K562 (cell line): Measurements from ENCODE around the gene MEF2D. TPM values are rescaled to one million over a fixed set of nuclear protein-coding genes. Genes with fewer than 3 reads are reported as not detected.

ENCODE experiments used
- BMI1 ChIP-seq: fragments of 150-350 bp; IDR thresholded peaks from 2 replicates; pipeline ENCODE4 v1.6.1; 2014; ENCODE audit warnings: low read length
- CBFA2T3 ChIP-seq: fragments of 450-650 bp; IDR thresholded peaks from 2 replicates; pipeline ENCODE4 v1.6.1; 2017
- ETV5 ChIP-seq: sonication (generic); formaldehyde crosslinking; IDR thresholded peaks from 2 replicates; pipeline ENCODE4 v1.4.0; 2020; ENCODE audit warnings: low read depth, mild to moderate bottlenecking, missing genetic modification reagents
- HDGF ChIP-seq: fragments of 450-650 bp; IDR thresholded peaks from 2 replicates; pipeline ENCODE4 v1.6.1; 2016
- HOXB6 ChIP-seq: fragments of 250-450 bp; sonication (Bioruptor Pico); IDR thresholded peaks from 2 replicates; pipeline ENCODE4 v1.5.1; 2022; ENCODE audit warnings: mild to moderate bottlenecking, borderline replicate concordance
- NR2C1 ChIP-seq, 2 experiments: fragments of 450-650 bp; IDR thresholded peaks; 2 replicates each; pipeline ENCODE4 v1.6.1; 2017; ENCODE audit warnings: mild to moderate bottlenecking in 2 of 2, antibody characterized with exemption in 1 of 2, inconsistent platforms in 1 of 2, missing compliant biosample characterization in 1 of 2, missing genetic modification characterization in 1 of 2
- NUFIP1 ChIP-seq: fragments of 450-650 bp; IDR thresholded peaks from 2 replicates; pipeline ENCODE4 v1.6.1; 2018; ENCODE audit not compliant: partially characterized antibody
- SAFB ChIP-seq: fragments of 200-400 bp; formaldehyde crosslinking; IDR thresholded peaks from 2 replicates; pipeline ENCODE4 v1.6.1; 2017; ENCODE audit warnings: low read depth, low read length, borderline replicate concordance
- SIRT6 ChIP-seq: IDR thresholded peaks from one replicate; pipeline ENCODE4 v1.6.1; 2012; ENCODE audit warnings: low read depth, mild to moderate bottlenecking, control low read depth, inconsistent platforms, low read length, moderate library complexity
- SMAD3 ChIP-seq: fragments of 450-650 bp; formaldehyde crosslinking; conservative IDR thresholded peaks from 2 replicates; pipeline ENCODE4 v1.4.0; 2020; ENCODE audit warnings: mild to moderate bottlenecking
- SNRNP70 ChIP-seq: fragments of 200-400 bp; formaldehyde crosslinking; optimal IDR thresholded peaks from 2 replicates; pipeline ENCODE3; 2017; ENCODE audit warnings: low read depth, low read length
- ZNF174 ChIP-seq: fragments of 250-450 bp; sonication (Bioruptor Pico); IDR thresholded peaks from 2 replicates; pipeline ENCODE4 v1.4.0; 2020; ENCODE audit warnings: mild to moderate bottlenecking
- ZNF217 ChIP-seq: sonication (generic); formaldehyde crosslinking; IDR thresholded peaks from 2 replicates; pipeline ENCODE4 v1.8.0; 2022; ENCODE audit warnings: mild to moderate bottlenecking, missing genetic modification reagents
- ZNF3 ChIP-seq: fragments of 250-450 bp; sonication (Bioruptor Pico); IDR thresholded peaks from 2 replicates; pipeline ENCODE4 v1.5.0; 2021; ENCODE audit warnings: mild to moderate bottlenecking, moderate library complexity
- ZSCAN29 ChIP-seq: fragments of 450-650 bp; IDR thresholded peaks from 2 replicates; pipeline ENCODE4 v1.6.1; 2017
- polyA plus RNA-seq, 8 experiments: library from polyadenylated mRNA; depleted of rRNA in 4 of 8; stranded (reverse) in 5 of 8; unstranded in 3 of 8; fragments of >200 nt; fragmentation: Nextera tagmentation in 2 of 8; fragmentation: Illumina TruSeq in 1 of 8; extraction: Ambion mirVana in 2 of 8; extraction: Trizol in 1 of 8; gene quantifications; 2 replicates each; pipeline versions ENCODE4 v1.2.1 to v1.2.3, GENCODE V29; 2011 to 2014; ENCODE audit warnings: inconsistent platforms in 1 of 8, missing spikeins in 1 of 8
- total RNA-seq, 7 experiments: library from RNA; depleted of rRNA in 6 of 7; stranded (reverse); fragments of >200 nt in 6 of 7; fragmentation: Illumina TruSeq in 2 of 7; extraction: Trizol in 2 of 7; gene quantifications; 2 replicates each; pipeline versions ENCODE4 v1.2.1 to v1.2.3, GENCODE V29; 2011 to 2021; ENCODE audit warnings: low replicate concordance in 1 of 7
- TF ChIP-seq, protein P1 (sequence below), 2 experiments: fragments of 250-450 bp in 1 of 2; fragments of 450-650 bp in 1 of 2; sonication (Bioruptor Pico) in 1 of 2; IDR thresholded peaks; 2 replicates each; pipeline versions ENCODE4 v1.6.1 to v1.8.0; 2016 to 2021; ENCODE audit warnings: mild to moderate bottlenecking in 2 of 2, moderate library complexity in 2 of 2, missing compliant biosample characterization in 1 of 2, missing genetic modification characterization in 1 of 2
- TF ChIP-seq, protein P2 (sequence below): sonication (generic); formaldehyde crosslinking; IDR thresholded peaks from 2 replicates; pipeline ENCODE4 v1.8.1; 2023; ENCODE audit warnings: mild to moderate bottlenecking, missing genetic modification reagents
- TF ChIP-seq, protein P3 (sequence below): fragments of 150-350 bp; IDR thresholded peaks from 2 replicates; pipeline ENCODE4 v1.6.1; 2014; ENCODE audit warnings: low read depth, mild to moderate bottlenecking, low read length, borderline replicate concordance
- TF ChIP-seq, protein P4 (sequence below): fragments of 450-650 bp; IDR thresholded peaks from 2 replicates; pipeline ENCODE4 v1.6.1; 2016; ENCODE audit warnings: mild to moderate bottlenecking
- TF ChIP-seq, protein P5 (sequence below): sonication (generic); formaldehyde crosslinking; IDR thresholded peaks from 2 replicates; pipeline ENCODE4 v1.5.0; 2020; ENCODE audit warnings: missing genetic modification reagents

Gene MEF2D
- total and polyA plus RNA-seq, 9 of the 15 experiments (the other 6 are each of a cell fraction or from before 2014, with no cell fraction given) = 0.10 to 19.5 (median 2.6) TPM

DNA sequence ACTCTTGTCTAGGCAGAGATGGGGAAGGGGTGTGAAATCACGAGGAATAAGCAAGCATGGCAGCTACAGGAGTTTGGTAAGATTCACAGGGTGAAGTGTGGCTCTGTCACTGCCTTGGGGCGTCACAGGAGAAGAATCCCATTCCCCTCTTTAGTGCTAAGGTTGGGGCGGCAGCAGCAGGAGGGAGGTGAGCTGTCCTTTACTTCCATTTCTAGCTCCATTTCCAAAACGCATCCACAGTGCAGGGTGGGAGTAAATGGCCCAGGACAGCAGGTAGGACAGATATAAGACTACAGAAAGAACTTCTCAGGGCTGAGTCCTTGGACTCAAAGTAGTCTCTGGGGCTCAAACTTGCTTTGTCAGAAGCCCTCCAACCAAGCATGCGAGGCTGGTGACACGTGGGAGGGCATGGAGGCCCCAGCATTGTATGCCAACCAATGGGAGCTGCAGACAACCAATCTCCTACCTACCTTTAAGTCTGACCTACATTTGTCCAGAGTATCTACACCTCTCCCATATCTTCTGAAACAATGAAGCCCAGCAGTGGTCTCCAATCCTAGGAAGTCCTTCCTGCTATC is 8.5 kb downstream of the MEF2D start (continued):
- TF ChIP-seq SIRT6 = no peak
- no peak for TF ChIP-seq HDGF
- no peak for TF ChIP-seq SAFB
- TF ChIP-seq, protein P1, sequence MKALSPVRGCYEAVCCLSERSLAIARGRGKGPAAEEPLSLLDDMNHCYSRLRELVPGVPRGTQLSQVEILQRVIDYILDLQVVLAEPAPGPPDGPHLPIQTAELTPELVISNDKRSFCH (CRISPR knock-in tag; IDR thresholded peaks at IDR 0.05) = no peak
- TF ChIP-seq, protein P1 (tag; IDR thresholded peaks at IDR 0.05) = no peak
- TF ChIP-seq SNRNP70 = peak; percentile 95
- no peak for TF ChIP-seq ZNF3 (CRISPR knock-in tag)
- TF ChIP-seq ETV5 (CRISPR knock-in tag) = no peak
- TF ChIP-seq ZSCAN29 = no peak
- no peak for TF ChIP-seq SMAD3 (CRISPR knock-in tag)
- TF ChIP-seq ZNF174 (CRISPR knock-in tag) = no peak
- TF ChIP-seq CBFA2T3 = no peak
- TF ChIP-seq BMI1 = no peak
- TF ChIP-seq HOXB6 (CRISPR knock-in tag) = no peak
- TF ChIP-seq, protein P2, sequence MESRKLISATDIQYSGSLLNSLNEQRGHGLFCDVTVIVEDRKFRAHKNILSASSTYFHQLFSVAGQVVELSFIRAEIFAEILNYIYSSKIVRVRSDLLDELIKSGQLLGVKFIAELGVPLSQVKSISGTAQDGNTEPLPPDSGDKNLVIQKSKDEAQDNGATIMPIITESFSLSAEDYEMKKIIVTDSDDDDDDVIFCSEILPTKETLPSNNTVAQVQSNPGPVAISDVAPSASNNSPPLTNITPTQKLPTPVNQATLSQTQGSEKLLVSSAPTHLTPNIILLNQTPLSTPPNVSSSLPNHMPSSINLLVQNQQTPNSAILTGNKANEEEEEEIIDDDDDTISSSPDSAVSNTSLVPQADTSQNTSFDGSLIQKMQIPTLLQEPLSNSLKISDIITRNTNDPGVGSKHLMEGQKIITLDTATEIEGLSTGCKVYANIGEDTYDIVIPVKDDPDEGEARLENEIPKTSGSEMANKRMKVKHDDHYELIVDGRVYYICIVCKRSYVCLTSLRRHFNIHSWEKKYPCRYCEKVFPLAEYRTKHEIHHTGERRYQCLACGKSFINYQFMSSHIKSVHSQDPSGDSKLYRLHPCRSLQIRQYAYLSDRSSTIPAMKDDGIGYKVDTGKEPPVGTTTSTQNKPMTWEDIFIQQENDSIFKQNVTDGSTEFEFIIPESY (CRISPR knock-in tag) = no peak
- no peak for TF ChIP-seq ZNF217 (CRISPR knock-in tag)
- TF ChIP-seq NR2C1 (IDR thresholded peaks at IDR 0.05) = no peak
- no peak for TF ChIP-seq NR2C1 (tag; IDR thresholded peaks at IDR 0.05)
- TF ChIP-seq, protein P3, sequence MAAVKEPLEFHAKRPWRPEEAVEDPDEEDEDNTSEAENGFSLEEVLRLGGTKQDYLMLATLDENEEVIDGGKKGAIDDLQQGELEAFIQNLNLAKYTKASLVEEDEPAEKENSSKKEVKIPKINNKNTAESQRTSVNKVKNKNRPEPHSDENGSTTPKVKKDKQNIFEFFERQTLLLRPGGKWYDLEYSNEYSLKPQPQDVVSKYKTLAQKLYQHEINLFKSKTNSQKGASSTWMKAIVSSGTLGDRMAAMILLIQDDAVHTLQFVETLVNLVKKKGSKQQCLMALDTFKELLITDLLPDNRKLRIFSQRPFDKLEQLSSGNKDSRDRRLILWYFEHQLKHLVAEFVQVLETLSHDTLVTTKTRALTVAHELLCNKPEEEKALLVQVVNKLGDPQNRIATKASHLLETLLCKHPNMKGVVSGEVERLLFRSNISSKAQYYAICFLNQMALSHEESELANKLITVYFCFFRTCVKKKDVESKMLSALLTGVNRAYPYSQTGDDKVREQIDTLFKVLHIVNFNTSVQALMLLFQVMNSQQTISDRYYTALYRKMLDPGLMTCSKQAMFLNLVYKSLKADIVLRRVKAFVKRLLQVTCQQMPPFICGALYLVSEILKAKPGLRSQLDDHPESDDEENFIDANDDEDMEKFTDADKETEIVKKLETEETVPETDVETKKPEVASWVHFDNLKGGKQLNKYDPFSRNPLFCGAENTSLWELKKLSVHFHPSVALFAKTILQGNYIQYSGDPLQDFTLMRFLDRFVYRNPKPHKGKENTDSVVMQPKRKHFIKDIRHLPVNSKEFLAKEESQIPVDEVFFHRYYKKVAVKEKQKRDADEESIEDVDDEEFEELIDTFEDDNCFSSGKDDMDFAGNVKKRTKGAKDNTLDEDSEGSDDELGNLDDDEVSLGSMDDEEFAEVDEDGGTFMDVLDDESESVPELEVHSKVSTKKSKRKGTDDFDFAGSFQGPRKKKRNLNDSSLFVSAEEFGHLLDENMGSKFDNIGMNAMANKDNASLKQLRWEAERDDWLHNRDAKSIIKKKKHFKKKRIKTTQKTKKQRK = no peak
- TF ChIP-seq, protein P4, sequence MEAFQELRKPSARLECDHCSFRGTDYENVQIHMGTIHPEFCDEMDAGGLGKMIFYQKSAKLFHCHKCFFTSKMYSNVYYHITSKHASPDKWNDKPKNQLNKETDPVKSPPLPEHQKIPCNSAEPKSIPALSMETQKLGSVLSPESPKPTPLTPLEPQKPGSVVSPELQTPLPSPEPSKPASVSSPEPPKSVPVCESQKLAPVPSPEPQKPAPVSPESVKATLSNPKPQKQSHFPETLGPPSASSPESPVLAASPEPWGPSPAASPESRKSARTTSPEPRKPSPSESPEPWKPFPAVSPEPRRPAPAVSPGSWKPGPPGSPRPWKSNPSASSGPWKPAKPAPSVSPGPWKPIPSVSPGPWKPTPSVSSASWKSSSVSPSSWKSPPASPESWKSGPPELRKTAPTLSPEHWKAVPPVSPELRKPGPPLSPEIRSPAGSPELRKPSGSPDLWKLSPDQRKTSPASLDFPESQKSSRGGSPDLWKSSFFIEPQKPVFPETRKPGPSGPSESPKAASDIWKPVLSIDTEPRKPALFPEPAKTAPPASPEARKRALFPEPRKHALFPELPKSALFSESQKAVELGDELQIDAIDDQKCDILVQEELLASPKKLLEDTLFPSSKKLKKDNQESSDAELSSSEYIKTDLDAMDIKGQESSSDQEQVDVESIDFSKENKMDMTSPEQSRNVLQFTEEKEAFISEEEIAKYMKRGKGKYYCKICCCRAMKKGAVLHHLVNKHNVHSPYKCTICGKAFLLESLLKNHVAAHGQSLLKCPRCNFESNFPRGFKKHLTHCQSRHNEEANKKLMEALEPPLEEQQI = no peak
- no peak for TF ChIP-seq NUFIP1
- TF ChIP-seq, protein P5, sequence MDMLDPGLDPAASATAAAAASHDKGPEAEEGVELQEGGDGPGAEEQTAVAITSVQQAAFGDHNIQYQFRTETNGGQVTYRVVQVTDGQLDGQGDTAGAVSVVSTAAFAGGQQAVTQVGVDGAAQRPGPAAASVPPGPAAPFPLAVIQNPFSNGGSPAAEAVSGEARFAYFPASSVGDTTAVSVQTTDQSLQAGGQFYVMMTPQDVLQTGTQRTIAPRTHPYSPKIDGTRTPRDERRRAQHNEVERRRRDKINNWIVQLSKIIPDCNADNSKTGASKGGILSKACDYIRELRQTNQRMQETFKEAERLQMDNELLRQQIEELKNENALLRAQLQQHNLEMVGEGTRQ (CRISPR knock-in tag) = no peak
